IPS DF 6.9 (cell line): ENCODE measurements around the gene MAML3.

Experiments
- DNase-seq: peaks from one replicate; pipeline ENCODE4 v3.0.0-alpha.2; 2013; ENCODE audit warnings: low read depth, low spot score
- H3K27ac ChIP-seq: one replicate; pipeline ENCODE4 v1.5.1; 2013; ENCODE audit warnings: low read length, control low read depth
- H3K27me3 ChIP-seq: 2 replicates; pipeline ENCODE4 v1.6.1; 2013; ENCODE audit warnings: mild to moderate bottlenecking, low read length; ENCODE audit not compliant: control insufficient read depth, insufficient read depth
- H3K36me3 ChIP-seq: 2 replicates; pipeline ENCODE4 v1.6.1; 2013; ENCODE audit warnings: low read length; ENCODE audit not compliant: control insufficient read depth, insufficient read depth
- H3K4me1 ChIP-seq: 2 replicates; pipeline ENCODE4 v1.6.1; 2013; ENCODE audit warnings: low read length; ENCODE audit not compliant: control insufficient read depth, insufficient read depth
- H3K4me3 ChIP-seq: 2 replicates; pipeline ENCODE4 v1.5.1; 2013; ENCODE audit warnings: mild to moderate bottlenecking, low read length
- H3K9me3 ChIP-seq: 2 replicates; pipeline ENCODE4 v1.6.1; 2013; ENCODE audit warnings: low read length, inconsistent platforms; ENCODE audit not compliant: control insufficient read depth, insufficient read depth
- WGBS: extraction: QIAGEN DNeasy Blood & Tissue Kit; methylation state at CpG from one replicate; pipeline ENCODE4 v1.1.7; 2013; ENCODE audit warnings: mixed read lengths, missing lambda C conversion rate; ENCODE audit not compliant: insufficient read length, insufficient coverage; 5-methylcytosine and 5-hydroxymethylcytosine counted together

Gene MAML3

GRCh38 chr4:139859876-139860275, 294.1 kb downstream of the MAML3 start:
- WGBS, result no CpG with 5 or more reads among the region's 31 CpGs
- H3K4me3 ChIP-seq, result no peak overlapping the region
- no peak overlapping the region for H3K27ac ChIP-seq
- no peak for DNase-seq
- no peaks in the 10 kb centered on the region for H3K36me3 ChIP-seq
- H3K9me3 ChIP-seq, result no peaks in the 10 kb centered on the region
- H3K27me3 ChIP-seq, result no peaks in the 10 kb centered on the region
- H3K4me1 ChIP-seq, result no peaks in the 10 kb centered on the region

- no peaks in the 10 kb centered on the region; the same call in 1 of the 2 replicates for H3K4me1 ChIP-seq
- no peak for DNase-seq
- no CpG with 5 or more reads among the region's 8 CpGs for WGBS
- H3K9me3 ChIP-seq, result no peaks in the 10 kb centered on the region
- no peaks in the 10 kb centered on the region for H3K27me3 ChIP-seq
- no peak overlapping the region for H3K4me3 ChIP-seq
- H3K27ac ChIP-seq, result no peak overlapping the region
- H3K36me3 ChIP-seq, result no peaks in the 10 kb centered on the region
Observed at GRCh38 chr4:139858436-139859205, 295.4 kb downstream of the MAML3 start.

DNA sequence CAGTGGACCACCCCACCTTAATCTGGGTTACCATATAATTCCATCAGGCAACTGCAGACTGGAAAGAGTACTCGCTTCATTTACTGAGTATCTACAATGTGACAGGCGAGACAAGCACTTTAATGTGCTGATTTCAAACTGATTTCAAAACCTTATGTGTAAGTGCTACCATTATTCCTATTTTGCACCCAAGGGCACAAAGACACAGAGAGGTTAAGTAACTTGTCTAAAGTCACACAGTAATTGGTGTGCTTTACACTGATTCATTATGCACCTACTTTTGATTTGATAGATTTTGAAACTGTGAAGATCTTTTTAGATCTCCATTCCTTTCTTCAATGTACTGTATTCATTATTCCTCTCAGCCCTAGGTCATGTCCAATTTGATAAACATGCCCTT, 296.0 kb downstream of the MAML3 start:
- DNase-seq, result no peak
- H3K9me3 ChIP-seq, result no peaks in the 10 kb centered on the region
- no peak overlapping the region for H3K27ac ChIP-seq
- H3K4me3 ChIP-seq, result no peak overlapping the region
- no CpG with 5 or more reads among the region's 2 CpGs for WGBS
- no peaks in the 10 kb centered on the region; the same call in 1 of the 2 replicates for H3K4me1 ChIP-seq
- no peaks in the 10 kb centered on the region for H3K36me3 ChIP-seq
- H3K27me3 ChIP-seq, result no peaks in the 10 kb centered on the region

DNA sequence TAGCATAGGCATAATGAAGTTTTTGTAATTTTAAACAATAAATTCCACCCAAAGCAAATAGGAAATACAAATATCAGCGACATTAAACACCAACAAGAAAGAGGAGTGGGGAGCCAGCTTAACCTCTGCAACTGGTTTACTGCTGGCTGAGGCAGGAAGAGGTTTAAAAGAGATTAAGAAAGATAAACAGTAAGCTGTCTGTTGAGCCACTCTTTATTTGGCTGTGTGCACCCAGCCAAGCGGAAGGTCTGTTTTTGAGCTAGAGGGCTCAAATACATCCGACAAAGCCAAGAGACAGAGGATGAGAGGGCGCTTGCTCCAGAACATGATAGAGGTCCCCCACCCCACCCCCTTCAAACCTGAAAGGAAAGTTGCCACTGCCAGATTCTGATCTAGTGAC, 297.0 kb downstream of the MAML3 start:
- Histone ChIP-seq H3K4me1 (no peaks in the 10 kb centered on the region; the same call in 1 of the 2 replicates), H3K36me3 (no peaks in the 10 kb centered on the region), H3K9me3 (no peaks in the 10 kb centered on the region), H3K27me3 (no peaks in the 10 kb centered on the region), H3K27ac (no peak overlapping the region), H3K4me3 (no peak overlapping the region)
- no CpG with 5 or more reads among the region's 4 CpGs for WGBS
- no peak for DNase-seq

DNA sequence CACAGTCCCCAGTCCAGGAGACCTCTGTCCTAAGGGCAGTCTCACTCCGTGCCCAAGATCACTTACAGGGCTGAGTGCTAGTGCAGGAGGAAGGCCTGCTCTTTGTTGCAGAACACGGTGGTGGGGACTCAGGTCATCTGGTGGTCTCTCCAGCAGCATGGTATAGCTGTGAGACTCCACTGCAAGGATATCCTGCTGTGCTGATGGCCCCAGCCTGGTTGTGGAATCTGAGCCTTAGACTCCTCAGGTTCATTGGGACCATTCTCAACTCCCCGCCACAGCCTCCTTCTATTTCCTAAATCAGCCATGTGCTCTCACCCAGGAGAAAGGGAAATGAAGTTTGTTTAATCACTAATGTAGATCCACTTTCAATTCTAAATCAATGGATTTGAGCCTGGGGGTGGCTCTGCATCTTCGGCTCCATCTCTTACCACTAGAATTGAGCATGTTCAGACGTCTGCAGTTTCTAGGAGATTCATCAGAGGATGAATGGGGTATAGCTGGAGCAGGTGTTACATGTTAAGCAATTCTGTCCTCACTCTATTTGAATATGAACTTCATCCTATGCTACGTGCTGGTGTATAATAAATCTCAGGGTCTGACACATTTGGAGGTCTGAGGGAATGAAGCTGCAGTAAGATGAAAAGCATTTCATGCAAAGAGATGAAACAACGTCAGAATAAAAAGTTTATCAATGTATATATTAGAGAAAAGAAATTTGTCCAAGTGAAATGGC, 299.1 kb downstream of the MAML3 start:
- no peaks in the 10 kb centered on the region; the same call in 1 of the 2 replicates for H3K4me1 ChIP-seq
- no peak overlapping the region for H3K4me3 ChIP-seq
- H3K27ac ChIP-seq, result no peak overlapping the region
- H3K9me3 ChIP-seq, result no peaks in the 10 kb centered on the region
- H3K27me3 ChIP-seq, result no peaks in the 10 kb centered on the region
- DNase-seq, result no peak
- no peaks in the 10 kb centered on the region for H3K36me3 ChIP-seq
- WGBS, result no CpG with 5 or more reads among the region's 7 CpGs

- no peaks in the 10 kb centered on the region for H3K27me3 ChIP-seq
- peak; percentile 41 for DNase-seq
- no peaks in the 10 kb centered on the region for H3K36me3 ChIP-seq
- no peak overlapping the region for H3K27ac ChIP-seq
- H3K4me1 ChIP-seq, result no peaks in the 10 kb centered on the region; the same call in 1 of the 2 replicates
- H3K4me3 ChIP-seq, result no peak overlapping the region
- no peaks in the 10 kb centered on the region for H3K9me3 ChIP-seq
Observed at GRCh38 chr4:139853309-139853708, 300.7 kb downstream of the MAML3 start.

GRCh38 chr4:139852612-139853269, 301.2 kb downstream of the MAML3 start:
- H3K4me1 ChIP-seq, result no peaks in the 10 kb centered on the region; the same call in 1 of the 2 replicates
- no peak for DNase-seq
- H3K27ac ChIP-seq, result no peak overlapping the region
- no peak overlapping the region for H3K4me3 ChIP-seq
- H3K36me3 ChIP-seq, result no peaks in the 10 kb centered on the region
- WGBS, result no CpG with 5 or more reads among the region's 4 CpGs
- H3K9me3 ChIP-seq, result no peaks in the 10 kb centered on the region
- no peaks in the 10 kb centered on the region for H3K27me3 ChIP-seq

DNA sequence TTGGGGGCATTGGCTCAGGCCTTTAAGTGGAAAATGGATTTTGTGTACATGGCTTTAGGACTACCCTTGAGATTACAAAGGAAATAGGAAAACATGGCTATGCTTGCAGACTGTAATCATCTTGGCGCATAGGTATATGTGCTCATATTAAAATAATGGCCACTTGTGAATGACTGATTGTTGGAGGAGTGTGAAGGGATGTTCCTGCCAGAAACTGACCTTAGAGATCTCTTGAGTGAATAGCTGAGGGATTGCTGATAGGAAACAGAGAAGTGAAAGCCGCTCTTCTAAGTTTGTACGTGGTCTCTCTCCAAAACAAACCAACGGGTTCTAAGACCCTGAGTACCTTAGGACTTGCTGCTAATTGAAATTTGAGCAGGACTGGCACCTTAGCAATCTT, 302.3 kb downstream of the MAML3 start:
- Histone ChIP-seq H3K4me3 (no peak overlapping the region), H3K9me3 (no peaks in the 10 kb centered on the region), H3K4me1 (no peaks in the 10 kb centered on the region; the same call in 1 of the 2 replicates), H3K27ac (no peak overlapping the region), H3K36me3 (no peaks in the 10 kb centered on the region), H3K27me3 (no peaks in the 10 kb centered on the region)
- DNase-seq, result no peak
- WGBS, result no CpG with 5 or more reads among the region's 4 CpGs

DNA sequence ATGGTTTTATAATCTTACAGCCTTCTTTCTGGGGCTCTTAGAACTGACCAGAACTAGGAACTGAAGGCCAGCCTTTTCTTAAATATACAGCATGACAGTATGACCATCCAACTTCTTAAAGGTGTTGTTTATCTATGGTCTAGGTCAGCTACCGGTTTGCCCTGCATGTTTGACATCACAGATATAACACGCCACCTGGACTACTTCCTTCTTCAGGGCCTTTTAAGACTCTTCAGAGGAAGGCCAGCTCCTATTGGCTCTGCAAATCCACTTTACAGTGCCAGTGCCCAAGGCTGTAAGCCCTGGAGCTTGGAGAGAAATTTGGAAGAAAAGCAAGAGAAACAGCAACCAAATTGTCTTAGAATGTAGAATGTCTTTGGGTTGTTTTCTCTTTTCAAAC, 302.9 kb downstream of the MAML3 start:
- Histone ChIP-seq H3K4me1 (no peaks in the 10 kb centered on the region; the same call in 1 of the 2 replicates), H3K27me3 (no peaks in the 10 kb centered on the region), H3K9me3 (no peaks in the 10 kb centered on the region)

DNA sequence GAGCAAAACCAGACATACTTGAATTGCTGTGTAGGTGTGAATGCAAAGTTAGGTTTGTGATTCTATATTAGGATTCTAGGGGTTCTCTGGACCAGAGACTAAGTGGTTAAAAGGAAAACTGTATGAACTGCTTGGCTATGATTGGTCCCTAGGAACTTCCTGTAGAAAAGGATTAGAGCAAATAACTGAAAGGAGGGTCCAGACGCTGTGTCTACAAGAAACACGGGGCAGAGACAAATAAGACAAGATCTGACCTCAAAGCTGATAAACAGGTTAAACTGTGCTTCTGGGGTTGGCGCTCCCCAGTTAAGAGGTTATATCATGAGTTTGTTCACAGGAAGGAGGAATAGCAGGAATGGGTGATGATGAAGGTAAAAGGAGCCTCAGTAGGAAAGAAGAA, 304.8 kb downstream of the MAML3 start:
- DNase-seq, result no peak
- no CpG with 5 or more reads among the region's 3 CpGs for whole genome bisulfite sequencing
- H3K4me1 ChIP-seq, result no peaks in the 10 kb centered on the region

More for the DNA sequence above, 302.9 kb downstream of the MAML3 start:
- no peak for DNase-seq
- WGBS, result no CpG with 5 or more reads among the region's 2 CpGs
- Histone ChIP-seq H3K27ac (no peak overlapping the region), H3K36me3 (no peaks in the 10 kb centered on the region), H3K4me3 (no peak overlapping the region)

More for the DNA sequence above, 304.8 kb downstream of the MAML3 start:
- no peak overlapping the region for H3K27ac ChIP-seq
- H3K9me3 ChIP-seq, result no peaks in the 10 kb centered on the region
- H3K27me3 ChIP-seq, result no peaks in the 10 kb centered on the region
- no peaks in the 10 kb centered on the region for H3K36me3 ChIP-seq
- no peak overlapping the region for H3K4me3 ChIP-seq
